IPS DF 4.7 (cell line): ENCODE results near the gene PIGS.
"Not testable (repeated sequence)": the region's sequence is repeated elsewhere in the genome, so short reads cannot be mapped to it uniquely, and the experiment has no call there.

Experiments used
- DNase-seq: peaks from one replicate; pipeline ENCODE4 v3.0.0-alpha.2; 2013; ENCODE audit warnings: low spot score; ENCODE audit errors: extremely low read depth

The PIGS gene

DNA sequence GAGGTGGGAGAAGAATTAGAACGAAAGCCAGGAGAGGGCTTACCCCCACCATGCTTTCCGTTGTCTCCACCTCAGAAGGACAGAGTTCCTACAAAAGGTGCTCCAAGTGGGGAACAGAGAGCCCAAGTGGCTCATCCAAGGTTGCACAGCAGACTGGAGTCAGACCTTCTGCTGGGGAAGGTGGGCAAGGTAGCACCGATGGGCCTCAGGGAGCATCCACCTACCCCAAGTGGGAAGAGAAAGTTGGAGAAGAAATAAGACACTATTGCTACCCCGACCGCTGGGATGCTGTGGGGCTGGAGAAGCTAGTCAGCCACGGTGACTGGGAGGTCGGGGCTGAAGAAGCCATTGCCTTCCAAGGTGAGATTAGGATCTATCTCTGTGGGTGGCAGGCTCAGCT lies 40.4 kb downstream of the PIGS start:
- DNase-seq = no peak

DNA sequence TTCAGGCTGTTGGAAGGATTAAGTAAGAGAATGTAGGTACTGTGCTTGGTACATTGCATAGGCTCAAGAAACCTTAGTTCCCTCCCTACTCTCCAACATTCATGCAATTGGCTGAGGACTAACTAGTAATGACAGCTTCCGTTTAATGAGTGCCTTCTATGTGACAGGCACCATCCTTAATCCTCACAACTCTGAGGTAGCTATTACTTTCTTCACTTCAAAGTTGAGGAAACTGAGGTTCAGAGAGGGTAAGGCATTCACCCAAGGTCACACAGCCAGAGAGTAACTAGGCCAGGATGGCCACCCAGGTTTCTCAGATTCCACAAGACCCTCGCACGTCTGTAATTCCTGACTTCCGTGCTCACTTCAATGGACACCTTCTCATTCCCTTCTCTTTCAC lies 41.1 kb downstream of the PIGS start:
- no peak for DNase-seq

DNA sequence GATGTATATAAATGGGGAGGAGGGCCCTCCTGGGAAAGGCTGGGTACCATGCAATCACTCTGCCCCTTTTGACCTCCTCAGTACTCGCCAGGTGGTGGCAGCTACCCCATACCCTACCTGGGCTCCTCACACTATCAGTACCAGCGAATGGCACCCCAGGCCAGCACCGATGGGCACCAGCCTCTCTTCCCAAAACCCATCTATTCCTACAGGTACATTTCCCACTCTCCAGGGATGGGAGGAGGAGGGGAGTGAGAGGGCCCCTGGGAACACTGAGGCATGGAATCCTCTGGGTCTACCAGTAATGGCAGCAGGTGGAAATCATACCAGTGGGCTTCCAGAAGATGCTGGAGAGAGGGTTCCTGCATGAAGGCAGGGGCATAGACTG lies 42.3 kb downstream of the PIGS start:
- DNase-seq = no peak

DNA sequence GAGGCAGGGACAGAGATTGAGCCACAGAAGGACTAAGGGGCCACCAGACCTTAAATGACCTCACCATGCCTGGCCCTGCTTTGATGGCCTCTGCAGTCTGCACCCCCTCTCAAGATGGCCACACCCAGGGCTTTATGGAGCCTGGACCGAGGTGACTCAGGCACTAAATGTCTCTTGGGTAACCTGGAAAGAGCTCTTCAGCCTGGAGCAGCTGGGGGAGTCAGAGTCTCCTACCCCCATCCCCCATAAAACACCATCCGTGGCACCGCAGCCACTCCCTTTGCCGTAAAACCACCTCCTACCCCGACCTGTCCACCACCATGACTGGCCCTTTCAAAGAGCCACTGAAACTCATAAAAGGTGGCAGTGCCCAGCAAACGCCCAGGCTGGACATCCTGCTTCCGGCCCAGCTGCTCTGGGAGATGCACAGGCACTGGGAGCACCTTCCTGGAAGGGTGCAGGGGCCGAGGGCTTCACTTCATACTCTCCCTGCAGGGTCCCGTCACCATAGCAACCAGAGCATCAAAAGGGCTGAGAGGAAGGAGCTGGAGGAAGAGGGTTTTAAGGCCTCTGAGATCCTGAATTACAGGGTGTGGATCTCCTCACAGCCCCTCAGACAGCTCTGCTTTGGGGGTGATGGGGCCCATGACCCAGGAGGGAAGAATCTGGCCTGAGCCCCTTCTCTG lies 42.9 kb downstream of the PIGS start:
- DNase-seq = no peak

DNA sequence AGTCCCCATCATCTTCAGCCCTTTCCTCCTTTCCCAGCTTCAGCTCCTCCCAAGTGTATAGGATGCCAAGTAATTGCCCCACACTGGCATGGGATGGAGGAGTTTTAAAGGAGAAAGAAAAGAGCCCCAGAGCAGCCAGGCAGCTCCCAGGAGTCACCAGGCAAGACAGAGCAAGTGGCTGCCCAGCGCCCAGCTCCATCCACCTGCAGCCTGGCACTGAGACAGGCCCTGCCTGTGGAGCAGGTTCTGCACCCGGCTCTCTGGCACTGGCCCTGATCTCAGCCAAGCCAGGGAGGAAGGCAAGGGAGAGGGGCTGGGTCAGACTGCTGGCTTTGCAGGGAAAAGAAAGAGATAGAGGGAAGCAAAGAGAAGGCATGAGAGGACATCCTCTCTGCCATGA lies 43.5 kb downstream of the PIGS start:
- DNase-seq = no peak

DNA sequence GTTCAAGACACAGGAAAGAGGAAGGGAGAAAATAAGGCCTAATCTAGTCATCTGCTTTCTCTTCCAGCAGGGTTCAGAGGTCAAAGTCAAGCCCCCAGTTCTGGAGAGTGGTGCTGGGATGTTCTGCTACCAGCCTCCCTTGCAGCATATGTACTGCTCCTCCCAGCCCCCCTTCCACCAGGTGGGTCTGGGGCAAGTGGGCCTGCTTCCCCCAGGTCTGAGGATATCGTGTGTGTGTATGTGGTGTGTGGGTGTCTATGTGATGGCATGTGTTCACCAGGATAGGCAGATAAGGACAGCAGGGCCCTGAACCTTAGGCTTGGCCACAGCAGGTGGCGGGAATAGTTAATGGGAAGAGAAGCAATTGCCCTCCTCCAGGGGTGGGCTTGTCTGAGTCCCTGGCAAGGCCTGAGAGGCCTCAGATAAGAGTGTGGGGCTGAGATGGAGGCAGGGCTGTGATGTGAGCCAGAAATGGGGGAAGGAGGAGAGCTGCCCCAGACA lies 44.1 kb downstream of the PIGS start:
- no peak for DNase-seq

DNA sequence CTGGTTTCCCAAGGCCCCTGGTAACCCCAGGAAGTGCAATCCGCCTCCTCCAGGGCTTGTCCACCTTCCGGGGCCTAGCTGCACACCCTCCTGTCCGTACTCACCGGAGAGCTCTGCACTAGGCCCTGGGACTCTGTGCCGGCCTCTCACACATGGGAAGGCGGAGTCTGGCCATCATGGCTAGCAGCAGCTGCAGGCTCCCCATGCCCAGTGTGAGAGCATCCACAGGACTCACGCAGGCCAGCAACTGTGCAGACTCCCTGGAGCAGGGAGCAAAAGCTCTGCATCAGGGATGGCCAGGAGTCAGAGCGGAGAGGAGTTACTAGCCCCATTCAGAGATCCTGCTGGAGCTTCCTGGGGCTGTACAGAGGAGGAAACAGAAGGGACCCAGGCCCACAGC lies 44.9 kb downstream of the PIGS start:
- no peak for DNase-seq

DNA sequence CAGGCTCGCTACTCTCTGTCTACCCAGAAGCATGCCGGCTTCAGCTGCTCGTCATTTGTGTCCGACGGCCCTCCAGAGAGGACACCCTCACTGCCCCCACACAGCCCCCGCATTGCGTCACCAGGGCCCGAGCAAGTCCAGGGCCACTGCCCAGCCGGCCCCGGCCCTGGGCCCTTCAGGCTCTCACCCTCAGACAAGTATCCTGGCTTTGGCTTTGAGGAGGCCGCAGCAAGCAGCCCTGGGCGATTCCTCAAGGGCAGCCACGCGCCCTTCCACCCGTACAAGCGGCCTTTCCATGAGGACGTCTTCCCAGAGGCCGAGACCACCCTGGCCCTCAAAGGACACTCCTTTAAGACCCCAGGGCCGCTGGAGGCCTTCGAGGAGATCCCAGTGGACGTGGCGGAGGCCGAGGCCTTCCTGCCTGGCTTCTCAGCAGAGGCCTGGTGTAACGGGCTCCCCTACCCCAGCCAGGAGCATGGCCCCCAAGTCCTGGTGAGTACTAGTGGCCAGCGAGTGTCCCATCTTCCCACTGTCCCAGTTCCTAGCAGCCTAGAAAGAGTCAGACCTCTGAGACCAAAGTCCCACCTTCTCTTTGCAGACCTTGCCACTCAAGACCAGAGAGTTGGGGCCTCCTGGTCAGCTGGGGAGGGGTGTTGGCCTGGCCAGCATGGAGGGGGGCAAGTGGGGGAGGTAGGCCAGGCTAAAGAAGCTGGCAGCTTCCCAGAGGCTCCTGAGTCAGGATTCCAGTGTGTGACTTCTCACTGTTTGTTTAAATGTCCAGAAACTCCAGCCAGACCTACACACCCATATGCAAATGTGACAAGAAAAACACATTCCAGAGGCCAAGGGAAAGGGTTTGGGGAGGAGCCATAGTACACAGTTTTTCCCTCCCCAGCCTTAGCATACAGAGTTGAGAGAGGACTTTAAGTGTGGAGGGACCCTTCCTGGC lies 46.6 kb downstream of the PIGS start:
- DNase-seq = no peak

DNA sequence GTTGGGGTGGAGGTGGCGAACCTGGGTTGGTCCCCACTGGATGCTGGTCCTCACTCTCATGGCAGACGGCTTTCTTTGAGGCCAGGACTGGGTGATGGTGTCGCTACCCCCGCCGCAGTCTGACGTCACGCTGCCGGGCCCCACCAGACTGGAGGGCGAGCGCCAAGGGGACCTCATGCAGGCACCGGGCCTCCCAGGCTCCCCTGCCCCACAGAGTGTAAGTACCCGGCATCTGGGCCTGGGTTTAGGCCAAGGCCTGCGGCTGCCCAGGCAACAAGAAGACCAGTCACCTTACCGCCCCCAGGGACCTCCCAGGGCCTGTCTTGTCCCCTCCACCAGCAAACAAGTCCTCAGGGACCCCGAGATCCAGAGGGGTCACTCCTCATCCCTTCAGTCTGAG lies 47.4 kb downstream of the PIGS start:
- DNase-seq = no peak

DNA sequence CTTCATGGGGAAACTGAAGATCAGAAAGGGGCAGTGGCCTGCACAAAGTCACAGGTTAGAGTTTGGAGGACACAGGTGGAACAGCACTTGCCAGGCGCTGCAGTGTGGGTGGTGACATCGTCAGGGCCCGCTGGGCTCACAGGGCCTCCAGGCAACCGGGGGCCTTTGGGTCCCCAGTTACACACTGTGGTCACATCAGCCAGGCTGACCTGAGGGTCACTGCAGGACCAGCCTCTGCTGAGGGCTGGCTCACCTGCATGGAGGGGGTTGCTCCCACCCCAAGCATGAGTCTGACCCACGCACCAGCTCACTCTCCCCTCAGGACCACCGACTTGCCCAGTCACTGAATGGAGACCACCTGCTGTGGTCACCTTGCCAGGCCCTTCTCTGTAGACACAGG lies 48.1 kb downstream of the PIGS start:
- DNase-seq = no peak

DNA sequence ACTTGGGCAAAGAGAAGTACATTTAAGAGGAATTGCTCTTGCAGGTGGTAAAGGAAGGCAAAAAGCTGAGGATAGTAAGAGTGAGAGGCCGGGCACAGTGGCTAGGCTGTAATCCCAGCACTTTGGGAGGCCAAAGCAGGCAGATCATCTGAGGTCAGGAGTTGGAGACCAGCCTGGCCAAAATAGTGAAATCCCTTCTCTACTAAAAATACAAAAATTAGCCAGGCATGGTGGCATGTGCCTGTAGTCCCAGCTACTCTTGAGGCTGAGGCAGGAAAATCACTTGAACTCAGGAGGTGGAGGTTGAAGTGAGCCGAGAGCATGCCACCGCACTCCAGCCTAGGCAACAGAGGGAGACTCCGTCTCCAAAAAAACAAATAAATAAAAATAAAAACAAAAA lies 49.0 kb downstream of the PIGS start:
- not testable (repeated sequence) for DNase-seq

DNA sequence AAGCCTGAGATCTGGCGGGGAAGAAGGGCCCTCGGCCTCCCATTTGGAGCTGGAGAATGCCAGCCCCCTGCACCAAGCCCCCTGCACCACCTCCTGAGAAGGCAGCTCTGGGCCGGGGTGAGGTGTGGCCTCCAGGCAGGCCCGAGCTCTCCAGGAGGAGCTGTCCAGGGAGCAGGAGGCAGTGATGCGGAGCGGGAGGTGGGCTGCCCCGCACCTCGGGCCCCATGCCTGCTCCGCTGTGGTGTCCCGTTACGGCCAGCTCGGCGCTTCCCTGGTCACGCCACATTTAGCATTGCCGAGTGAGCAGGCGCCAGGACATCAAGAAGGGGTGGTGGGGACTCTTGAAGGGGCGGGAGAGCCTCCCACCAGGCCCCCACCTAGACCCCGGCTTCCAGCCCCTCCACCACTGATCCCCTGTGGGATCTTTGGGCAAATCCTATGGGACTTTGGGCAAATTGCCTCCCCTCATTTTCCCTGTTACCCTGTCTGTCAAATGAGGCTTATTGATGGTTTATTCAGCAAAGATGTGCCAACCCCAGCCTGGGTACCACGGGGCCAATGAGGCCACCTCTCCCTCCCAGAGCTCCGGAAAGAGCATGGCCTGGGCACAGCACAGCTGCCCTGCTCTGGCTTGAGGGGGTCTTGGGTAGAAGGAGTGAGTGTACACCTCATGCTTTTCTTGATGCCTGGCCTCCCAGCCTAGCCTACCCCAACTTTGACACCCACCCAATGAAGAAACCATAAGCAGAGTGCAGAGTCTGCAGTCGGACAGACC lies 49.8 kb downstream of the PIGS start:
- DNase-seq = no peak

DNA sequence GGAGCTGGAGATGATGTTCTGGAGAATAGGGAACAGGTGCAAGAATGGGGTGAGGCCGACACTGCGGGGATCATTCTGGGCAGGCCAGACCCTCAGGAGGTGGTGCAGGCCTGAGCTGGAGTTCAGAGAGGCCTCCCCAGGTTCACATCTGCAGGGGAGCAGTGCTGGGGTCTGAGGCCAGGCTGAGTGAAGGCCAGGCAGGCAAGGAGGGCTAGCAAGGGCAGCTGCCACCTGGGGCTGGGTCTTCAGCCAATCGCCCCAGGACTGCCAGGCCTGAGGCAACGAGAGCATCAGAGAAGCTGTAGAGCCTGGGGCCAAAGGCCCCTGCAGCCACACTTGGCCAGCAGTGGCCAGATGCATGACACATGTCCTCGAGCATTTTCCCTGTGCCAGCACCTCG lies 50.6 kb downstream of the PIGS start:
- DNase-seq = no peak

DNA sequence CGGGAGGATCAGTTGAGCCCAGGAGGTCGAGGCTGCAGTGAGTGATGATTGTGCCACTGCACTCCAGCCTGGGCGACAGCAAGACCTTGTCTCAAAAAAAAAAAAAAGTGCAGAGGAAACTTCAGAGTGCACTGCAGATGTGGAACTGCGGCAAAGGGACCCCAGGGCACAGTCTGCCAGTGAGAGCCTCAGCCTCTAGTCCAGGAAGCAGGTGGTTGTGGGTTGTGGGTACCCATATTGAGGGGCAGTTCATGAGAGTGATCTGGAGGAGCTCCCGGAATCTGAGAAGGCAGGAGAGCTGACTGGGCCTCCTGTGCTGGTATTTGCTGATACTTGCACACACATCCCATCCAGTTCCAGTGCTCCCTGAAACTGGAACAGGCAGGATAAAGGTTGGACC lies 52.1 kb downstream of the PIGS start:
- DNase-seq = no peak

DNA sequence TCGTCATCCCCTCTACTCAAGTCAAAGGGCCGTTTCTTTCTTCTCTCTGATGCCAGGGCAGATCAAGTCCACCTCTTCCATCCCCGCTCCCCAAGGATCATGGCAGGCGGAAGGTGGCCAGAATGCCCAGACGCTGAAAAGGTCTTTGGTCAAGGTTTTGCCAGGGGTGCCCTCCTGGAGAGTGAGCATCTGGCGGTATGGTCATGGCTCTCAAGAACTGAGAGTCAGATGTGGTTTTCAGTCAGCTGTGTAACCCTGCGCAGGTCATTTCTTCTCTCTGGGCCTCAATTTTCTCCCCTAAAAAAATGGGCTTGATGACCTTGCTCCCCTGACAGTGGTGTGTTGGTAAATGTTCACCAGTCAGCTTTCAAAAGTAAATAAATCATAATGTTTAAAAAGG lies 52.7 kb downstream of the PIGS start:
- no peak for DNase-seq

DNA sequence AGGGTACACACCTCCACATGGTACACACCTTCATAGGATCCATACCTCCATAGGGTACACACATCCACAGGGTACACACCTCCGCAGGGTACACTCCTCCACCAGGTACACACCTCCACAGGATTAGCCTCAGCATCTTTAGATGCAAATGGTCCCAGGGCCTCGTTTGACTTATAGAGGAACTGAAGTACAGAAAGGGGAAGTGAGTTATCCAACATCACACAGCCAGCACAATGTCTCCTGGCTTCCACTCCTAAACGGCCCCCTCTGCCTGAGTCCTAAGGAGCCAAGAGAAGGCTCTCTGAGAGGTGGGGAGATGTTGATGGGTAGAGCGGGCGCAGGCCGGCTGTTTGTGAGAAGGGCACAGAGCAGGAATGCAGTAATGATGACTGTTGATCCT lies 53.2 kb downstream of the PIGS start:
- DNase-seq = no peak

DNA sequence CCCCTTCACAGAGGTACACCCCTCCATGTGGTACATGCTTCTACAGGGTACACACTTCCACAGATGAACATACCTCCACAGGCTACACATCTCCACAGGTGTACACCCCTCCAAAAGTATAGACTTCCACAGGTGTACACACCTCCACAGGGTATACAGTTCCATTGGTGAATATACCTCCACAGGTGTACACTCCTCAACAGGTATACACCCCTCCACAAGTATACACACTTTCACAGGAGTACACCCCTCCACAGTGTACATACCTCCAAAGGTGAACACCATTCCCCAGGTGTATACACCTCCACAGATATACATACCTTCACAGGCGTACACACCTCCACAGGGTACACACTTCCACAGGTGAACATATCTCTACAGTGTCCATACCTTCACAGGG lies 55.8 kb downstream of the PIGS start:
- DNase-seq = no peak

DNA sequence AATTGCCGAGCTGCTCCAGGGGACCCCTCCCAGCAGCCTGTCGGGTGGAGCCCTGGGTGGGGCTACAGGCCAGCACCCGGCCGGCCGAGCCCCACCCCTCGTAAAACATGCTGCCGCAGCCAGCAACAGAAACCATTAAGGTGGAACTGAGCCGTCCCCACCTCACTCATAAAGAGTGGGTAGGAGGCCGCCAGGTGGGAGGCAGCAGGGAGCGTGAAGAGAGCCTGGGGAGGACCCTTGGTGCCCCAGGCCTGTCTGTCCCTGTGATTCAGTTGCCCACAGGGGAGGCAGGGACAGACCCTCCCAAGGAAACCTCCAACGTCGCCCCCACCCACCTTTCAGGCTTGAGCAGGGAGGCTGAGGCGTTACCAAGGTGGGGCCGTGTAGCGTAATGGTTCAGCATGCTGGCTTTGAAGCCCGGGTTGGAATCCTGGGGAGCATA lies 56.7 kb downstream of the PIGS start:
- no peak for DNase-seq

DNA sequence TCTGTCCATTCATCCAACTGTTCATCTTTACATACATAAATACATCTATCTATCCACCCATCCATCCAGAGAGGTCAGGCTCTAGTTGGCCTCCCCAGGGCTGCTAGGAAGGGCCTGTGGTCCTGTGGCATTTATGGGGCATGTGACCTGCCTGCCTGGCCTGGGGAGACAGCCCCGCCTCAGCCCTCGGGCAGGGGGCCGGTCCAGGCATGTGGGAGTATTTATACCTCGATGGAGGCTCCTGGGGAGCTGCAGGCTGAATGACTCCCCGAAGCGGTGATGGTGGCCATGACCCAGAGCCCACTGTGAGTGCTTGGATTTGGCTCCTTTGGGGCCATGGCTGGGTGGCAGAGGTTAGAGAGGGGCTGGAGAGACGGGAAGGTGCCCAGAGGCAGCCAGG lies 57.8 kb downstream of the PIGS start:
- no peak for DNase-seq

DNA sequence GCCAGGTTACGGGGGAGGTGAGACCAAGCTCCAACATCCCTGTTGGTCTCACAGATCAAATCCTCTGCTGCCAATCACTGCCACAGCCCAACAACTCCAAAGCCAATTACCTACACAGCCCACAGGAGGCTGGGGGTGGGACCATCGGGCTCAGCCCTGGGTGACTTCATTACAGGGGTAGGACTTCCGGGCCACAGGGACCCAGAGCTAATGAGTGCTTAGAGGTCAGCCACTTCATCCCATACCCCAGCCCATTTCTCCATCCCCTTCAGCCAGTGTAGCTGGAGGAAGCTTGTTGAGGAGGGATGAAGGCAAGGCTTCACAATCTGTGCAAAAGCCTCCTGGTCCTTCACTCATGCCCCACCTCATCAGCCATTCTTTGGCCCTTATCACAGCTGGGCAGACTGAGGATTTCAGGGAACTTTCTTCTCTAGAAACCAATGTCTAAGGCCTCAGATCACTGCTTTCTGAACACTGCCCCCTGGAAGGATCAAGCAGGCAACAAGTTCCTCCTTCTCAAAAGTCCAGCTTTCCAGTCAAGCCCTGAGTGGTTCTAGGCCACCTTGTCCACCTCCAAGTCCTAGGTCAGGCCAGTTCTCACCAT lies 59.4 kb downstream of the PIGS start:
- DNase-seq = no peak

DNA sequence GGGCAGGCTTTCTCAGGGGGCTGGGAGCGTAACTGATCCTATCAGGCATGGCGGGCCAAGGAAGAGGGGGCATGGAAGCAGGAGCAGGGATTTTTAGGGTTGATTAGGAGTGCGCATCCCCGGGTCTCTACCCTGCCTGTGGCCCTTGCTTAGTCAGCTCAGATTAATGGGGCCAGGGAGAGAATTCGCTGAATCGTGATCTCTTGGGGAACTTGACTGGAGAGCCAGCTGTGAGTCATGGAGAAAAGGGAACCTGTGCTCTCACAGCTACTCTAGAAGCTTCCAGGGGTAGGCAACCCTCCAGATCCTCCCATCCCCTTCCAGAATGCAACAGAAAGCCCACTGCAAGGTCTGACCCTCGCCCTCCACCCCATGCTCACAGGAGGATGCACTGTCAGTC lies 61.5 kb downstream of the PIGS start:
- no peak for DNase-seq
